Femur (tissue), 1 donor: ENCODE measurements around the gene RIBC2.

ENCODE experiments used
- DNase-seq: peaks from one replicate; pipeline ENCODE4 v3.0.0-alpha.2; 2017

The RIBC2 gene

DNA sequence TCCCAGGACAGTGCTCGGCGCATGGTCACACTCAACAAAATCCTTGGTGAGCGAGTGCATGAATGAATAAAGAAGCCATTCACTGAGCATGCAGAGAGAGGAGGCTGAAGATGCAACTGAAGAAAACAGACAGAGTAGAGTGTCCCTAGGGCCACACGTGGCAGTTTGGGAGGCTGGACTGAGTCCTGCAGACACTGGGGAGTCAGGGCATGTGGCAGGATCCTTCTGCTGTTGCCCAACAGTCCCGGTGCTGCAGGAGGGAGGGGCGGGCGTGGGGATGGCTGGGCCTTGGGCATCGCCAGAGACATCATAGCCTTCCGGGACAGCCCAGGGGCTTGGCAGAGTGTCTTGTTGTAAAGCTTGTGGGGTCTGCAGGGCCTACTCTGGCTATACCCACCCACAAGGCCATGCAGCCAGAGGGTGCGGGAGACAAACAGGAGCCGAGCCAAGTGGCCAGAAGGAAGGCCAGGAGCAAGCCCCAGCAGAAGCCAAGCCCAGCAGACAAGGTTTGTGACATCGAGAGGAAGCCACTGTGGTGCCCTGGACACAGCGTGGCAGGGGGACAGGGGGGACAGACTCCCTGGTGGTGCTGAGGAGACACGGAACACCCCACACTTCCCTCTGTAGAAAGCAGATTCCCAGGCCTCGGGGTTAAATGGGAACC is 62.5 kb downstream of the RIBC2 start:
- DNase-seq: no peak

DNA sequence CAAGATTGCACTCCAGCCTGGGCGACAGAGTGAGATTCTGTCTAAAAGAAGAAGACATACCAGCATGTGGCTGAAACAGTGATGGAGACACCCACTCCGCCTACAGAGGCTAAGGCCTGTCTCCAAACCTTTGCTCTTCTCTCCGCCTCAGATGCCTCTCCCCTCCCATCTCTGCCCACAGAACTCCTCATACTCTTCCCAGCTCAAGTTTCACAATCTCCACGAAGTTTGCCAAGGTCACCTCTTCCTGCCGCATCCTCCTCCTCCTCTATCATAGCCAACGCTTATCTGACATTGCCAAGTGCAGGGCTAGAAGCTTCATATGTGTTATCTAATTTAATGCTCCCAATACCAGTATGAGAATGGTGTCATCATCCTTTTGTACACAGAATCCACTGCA is 63.3 kb downstream of the RIBC2 start:
- DNase-seq: no peak

DNA sequence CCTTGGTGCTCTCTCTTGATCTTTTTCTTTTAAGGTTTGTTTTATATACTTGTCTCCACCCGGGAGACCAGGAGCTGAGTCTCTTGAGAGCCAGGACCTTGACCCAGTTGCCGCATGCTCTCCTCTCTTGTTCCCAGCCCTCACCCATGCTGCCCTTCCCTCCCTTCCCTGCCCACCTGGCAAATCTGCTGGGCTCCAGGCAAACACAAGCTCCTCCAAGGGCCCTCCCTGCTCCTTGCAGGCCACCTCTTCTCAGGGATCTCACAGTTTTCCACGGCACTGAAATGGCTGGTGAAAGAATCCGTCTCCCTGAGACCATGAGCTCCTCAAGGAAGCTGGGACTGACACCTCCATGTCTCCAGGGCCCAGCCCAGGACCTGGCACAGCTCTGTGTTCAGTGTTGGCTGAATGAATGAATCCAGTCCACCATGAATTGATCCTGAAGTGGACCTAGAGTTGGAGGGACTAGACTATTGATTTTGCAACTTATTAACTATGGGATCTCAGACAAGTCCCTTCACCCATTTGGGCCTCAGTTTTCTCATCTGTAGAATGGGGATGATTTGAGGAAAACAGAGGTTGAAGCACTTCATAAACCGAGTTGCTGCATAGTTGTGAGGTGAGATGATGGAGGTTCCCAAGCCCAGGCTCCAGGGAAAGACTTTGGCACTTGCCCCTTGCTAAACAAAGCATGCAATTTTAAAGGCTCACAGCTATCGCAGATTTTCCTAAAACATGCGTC is 64.0 kb downstream of the RIBC2 start:
- DNase-seq: no peak

DNA sequence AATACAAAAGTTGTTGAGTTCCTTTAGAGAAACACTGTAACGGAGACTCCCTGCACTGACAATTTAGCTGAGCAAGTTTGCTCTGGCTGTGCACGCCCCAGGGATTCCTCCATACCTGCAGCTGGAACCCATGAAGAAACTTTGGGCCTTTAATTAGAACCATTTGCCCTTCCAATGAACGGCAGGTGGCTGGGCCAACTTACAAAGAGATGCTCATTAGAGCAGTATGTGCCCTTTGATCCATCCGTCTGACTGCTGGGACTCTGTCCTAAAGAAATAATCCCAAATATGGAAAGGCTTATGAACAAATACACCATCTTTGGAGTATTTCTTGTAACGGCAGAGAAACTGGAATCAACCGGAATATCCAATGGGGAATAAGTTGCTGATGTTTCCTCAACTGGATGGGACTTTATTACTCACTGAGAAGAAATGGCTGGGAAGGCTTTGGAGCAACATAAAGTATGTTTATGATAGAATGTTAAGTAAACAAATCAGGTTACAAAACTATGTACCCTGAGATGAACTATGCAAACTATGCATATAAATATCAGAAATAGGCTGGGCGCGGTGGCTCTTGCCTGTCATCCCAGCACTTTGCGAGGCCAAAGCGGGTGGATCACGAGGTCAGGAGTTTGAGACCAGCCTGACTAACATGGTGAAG is 64.7 kb downstream of the RIBC2 start:
- DNase-seq: peak; percentile 63

DNA sequence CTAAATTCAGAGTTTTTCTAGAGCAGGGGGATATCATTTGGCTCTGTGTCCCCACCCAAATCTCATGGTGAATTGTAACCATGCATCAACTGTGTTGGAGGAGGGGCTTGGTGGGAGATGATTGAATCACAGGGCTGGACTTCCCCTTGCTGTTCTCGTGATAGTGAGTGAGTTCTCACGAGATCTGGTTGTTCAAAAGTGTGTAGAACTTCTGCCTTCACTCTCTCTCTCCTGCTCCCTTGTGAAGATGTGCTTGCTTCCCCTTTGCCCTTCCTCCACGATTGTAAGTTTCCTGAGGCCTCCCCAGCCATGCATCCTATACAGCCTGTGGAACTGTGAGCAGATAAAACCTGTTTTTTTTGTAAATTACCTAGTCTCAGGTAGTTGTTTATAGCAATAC is 67.2 kb downstream of the RIBC2 start:
- no peak for DNase-seq

DNA sequence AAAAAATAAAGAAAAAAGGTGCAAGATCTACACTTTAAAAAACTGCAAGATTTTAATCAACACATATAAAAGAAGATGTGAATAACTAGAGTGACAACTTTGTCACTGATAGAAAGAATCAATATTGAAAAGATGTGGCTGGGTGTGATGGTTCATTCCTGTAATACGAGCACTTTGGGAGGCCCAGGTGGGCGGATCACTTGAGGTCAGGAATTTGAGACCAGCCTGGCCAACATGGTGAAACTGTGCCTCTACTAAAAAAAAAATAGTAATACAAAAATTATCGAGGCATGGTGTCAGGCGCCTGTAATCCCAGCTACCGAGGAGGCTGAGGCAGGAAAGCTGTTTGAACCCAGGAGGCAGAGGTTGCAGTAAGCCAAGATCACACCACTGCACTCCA is 68.2 kb downstream of the RIBC2 start:
- no peak for DNase-seq
